ENCODE results near the gene NPHP1.

DNA sequence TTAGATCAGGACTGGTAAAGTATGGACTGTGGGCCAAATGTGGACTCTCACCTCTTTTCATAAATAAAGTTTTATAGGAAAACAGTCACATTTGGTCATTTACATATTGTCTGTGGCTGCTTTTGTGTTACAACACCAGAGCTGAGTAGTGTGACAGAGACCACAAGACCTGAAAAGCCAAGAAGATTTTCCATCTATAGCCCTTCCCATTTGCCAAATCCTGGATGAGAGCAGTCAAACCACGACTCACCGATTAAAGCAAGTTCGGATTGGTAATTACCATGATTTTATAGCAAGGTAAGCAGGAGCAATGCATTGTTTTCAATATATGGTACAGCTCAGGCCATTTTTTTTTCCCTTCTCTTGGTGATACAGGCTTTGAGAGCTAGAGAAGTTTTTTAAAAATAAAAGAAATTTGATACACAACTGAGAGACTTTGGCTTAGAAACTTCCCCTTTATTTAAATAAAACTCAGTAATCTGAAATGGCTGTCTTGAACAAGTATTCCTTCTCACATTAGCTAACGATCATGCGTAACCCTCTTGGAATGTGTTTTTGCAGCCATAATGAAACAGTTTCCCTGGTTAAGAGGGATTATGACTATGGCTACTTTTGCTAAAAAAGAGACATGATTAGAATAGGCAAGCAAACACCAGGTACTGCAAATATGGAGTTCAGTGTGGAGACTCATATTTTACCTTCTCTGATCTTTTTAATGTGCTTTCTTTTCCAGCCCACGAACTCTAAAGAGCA lies 79.7 kb downstream of the NPHP1 start:
- TF ChIP-seq, protein P1, sequence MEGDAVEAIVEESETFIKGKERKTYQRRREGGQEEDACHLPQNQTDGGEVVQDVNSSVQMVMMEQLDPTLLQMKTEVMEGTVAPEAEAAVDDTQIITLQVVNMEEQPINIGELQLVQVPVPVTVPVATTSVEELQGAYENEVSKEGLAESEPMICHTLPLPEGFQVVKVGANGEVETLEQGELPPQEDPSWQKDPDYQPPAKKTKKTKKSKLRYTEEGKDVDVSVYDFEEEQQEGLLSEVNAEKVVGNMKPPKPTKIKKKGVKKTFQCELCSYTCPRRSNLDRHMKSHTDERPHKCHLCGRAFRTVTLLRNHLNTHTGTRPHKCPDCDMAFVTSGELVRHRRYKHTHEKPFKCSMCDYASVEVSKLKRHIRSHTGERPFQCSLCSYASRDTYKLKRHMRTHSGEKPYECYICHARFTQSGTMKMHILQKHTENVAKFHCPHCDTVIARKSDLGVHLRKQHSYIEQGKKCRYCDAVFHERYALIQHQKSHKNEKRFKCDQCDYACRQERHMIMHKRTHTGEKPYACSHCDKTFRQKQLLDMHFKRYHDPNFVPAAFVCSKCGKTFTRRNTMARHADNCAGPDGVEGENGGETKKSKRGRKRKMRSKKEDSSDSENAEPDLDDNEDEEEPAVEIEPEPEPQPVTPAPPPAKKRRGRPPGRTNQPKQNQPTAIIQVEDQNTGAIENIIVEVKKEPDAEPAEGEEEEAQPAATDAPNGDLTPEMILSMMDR (IDR thresholded peaks at IDR 0.05; ENCODE audit: extremely low read depth in 1 of 2, insufficient read depth in 1 of 2, low read depth in 1 of 2, low read length in 2 of 2), result no peak
- TF ChIP-seq POLR2AphosphoS5 (IDR thresholded peaks at IDR 0.05; ENCODE audit: insufficient read depth, low read depth, low read length) (no peak), POLR2A (IDR thresholded peaks at IDR 0.05; ENCODE audit: low read depth, low read length) (no peak), GATA2 (IDR thresholded peaks at IDR 0.05; ENCODE audit: insufficient read depth, insufficient read length, low read depth, low read length) (no peak), MYC (IDR thresholded peaks at IDR 0.05; ENCODE audit: low read depth, low read length) (no peak), EZH2 (IDR thresholded peaks at IDR 0.05; ENCODE audit: borderline replicate concordance, low read depth, low read length, severe bottlenecking) (no peak), FOS (IDR thresholded peaks at IDR 0.05; ENCODE audit: borderline replicate concordance, insufficient read depth, low read length) (no peak)
- TF ChIP-seq, protein P2, sequence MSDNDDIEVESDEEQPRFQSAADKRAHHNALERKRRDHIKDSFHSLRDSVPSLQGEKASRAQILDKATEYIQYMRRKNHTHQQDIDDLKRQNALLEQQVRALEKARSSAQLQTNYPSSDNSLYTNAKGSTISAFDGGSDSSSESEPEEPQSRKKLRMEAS (IDR thresholded peaks at IDR 0.05; ENCODE audit: insufficient read depth, insufficient read length), result no peak
